HUDEP-2 (cell line): ENCODE measurements around the gene CUEDC1.

Experiments
- DNase-seq, 76 experiments: peaks; one replicate each; lab custom pipeline; 2025; ENCODE audit not compliant: unreplicated experiment in 76 of 76; lab: John Stamatoyannopoulos, UW

Gene CUEDC1

GRCh38 chr17:57868007-57868909 lies 87.0 kb downstream of the CUEDC1 start:
- DNase-seq: peak in 21 of 76 experiments; percentile 8 to 53 (median 21)

GRCh38 chr17:57867126-57867525 lies 88.1 kb downstream of the CUEDC1 start:
- no peak for DNase-seq

DNA sequence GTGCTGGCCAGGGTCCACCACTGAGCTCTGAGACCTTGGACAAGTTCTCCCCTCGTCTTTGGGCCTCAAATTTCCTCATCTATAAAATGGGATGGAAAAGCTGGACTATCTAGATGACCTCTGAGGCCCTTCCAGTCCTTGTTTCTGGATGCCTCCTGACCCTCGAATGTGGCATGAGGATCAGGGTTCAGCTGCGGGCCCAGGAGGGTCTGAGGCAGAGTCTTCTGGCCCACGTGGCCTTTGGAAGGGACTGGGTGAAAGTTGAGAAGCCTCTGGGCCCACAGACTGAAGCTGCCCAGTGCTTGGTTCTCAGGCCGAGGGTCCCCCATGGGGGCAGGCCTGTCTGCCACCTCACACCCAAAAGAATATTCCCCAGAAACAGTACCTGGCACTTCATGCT lies 88.5 kb downstream of the CUEDC1 start:
- DNase-seq: no peak

- no peak for DNase-seq
Measured at GRCh38 chr17:57866319-57866718, 88.9 kb downstream of the CUEDC1 start.

DNA sequence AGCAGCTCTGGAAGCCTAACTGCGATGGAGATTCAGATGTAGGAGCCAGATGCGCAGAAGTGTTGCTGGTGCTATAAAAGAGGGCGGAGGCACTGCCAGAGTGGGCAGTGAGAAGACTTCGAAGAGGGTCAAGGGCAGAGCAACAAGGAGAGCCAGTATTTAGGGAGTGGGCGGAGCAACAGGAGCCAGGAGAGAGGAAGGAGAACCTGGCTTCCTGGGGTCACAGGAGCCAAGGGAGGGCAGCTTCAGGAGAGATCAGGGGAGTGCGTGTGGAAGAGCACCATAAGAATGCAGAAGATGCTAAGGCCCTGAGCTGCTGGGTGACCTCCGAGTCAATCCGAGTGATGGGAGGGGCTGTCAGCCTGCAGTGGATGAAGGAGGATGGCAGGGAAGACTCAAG lies 90.9 kb downstream of the CUEDC1 start:
- no peak for DNase-seq

GRCh38 chr17:57862694-57863667 lies 92.2 kb downstream of the CUEDC1 start:
- no peak for DNase-seq

DNA sequence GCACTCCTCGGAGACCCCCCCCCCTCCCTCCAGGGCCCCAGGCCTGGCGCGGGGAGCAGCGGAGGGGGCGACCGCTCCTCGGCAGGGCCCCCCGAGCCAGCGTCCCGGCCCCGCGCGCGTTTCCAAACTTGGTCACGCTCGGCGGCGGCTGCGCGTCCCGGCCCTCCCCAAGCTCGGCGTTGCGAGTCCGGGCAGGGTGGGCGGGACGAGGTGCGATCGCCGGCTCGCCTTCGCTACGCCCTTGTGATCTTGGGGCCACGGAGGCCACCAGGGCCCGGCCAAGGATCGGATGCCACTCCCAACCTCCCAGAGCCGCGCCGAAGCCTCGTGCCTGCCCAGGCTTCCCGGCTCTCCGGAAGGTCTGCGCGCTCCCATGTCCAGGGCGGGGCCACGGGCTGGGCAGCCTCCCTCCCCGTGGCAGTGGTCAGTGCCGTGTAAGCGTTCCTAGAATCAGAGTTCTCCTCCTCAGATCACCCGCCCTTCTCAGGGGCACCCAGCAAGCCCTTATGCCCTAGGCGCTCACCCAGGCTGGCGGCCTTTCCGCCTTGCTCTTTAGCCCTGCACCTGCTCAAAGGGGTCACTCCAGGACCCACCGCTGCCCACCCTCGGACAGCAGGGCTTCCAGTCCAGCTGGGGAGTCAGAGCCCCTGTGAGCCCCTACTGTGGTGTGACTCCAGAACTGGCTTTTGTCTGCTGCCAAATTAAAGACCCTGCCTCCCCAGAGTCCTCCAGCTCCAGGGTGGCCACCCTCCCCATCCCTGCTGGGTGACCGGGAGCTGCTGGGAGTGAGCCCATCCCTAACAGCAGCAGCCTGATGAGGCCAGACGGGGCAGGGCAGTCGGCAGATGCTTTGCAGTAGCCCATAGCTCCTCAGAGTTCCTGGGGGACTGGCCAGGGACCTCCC lies 93.2 kb downstream of the CUEDC1 start:
- DNase-seq: peak in 1 of 76 experiments; percentile 10

- peak in 57 of 76 experiments; percentile 6 to 73 (median 47) for DNase-seq
Measured at GRCh38 chr17:57861000-57861789, 94.0 kb downstream of the CUEDC1 start.

- peak in 1 of 76 experiments; percentile 50 for DNase-seq
Measured at GRCh38 chr17:57860414-57860999, 94.7 kb downstream of the CUEDC1 start.

DNA sequence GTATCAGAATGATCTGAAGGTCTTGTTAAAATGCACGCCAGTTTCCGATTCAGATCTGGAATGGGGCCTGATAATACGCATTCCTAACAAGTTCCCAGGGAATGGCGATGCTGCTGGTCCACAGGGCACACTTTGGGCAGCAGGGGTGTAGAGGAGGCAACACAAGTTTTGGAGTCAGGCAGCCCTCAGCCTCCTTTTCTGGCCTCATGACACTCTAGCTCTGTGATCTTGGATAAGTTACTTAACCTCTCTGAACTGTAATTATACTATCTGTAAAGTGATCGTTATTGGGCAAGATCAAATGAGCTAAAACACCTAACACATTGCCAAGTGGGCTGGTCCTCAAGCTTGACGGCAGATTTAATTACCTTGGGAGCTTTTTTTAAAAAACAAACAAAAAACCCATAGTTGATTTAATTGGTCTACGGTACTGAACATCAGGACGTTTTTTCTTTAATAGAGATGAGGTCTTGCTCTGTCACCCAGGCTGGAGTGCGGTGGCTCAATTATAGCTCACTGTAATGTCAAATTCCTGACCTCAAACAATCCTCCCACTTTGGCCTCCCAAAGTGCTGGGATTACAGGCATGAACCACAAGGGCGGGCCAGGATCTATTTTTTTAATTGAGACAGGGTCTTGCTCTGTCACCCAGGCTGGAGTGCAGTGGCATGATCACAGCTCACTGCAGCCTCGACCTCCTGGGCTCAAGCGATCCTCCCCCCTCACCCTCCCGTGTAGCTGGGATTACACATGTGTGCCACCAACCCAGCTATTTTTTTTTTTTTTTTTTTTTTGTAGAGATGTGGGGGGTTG lies 95.4 kb downstream of the CUEDC1 start:
- DNase-seq: no peak

GRCh38 chr17:57858838-57859237 lies 96.4 kb downstream of the CUEDC1 start:
- no peak for DNase-seq

DNA sequence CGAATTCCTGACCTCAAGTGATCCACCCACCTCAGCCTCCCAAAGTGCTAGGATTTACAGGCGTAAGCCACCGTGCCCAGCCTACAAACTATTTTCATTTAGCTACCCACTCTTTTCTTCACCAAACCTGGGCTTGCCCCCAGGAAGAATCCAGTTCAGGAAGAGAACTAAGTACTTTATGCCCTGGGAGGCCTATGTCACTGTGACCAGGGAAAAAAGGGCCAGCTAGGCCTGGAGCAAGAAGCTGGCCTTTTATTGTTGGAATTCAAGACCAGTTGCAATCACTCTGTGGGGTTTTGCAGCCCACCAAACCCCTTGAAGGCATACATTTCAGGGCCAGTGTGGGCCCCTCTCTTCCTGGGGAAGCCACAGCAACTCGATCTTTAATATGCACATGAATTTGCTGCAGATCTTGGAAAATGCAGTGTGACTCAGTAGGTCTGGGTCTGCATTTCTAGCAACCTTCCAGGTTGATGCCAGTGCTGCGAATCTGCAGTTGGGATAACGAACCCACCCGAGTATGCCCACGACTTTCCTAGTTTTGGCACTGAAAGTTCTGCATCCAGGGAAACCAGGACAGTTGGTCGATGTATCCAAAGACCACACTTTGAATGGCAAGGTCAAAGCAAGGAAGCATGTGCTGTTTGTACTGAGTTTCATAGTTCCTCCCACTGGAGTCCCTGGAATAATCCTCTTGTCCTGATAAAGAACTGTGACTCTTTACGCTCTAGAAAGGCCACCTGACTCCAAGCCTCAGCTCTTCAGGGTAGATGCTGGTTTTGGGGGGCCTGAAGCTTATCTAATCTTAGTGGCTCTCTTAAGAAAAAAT lies 98.2 kb downstream of the CUEDC1 start:
- DNase-seq: no peak

DNA sequence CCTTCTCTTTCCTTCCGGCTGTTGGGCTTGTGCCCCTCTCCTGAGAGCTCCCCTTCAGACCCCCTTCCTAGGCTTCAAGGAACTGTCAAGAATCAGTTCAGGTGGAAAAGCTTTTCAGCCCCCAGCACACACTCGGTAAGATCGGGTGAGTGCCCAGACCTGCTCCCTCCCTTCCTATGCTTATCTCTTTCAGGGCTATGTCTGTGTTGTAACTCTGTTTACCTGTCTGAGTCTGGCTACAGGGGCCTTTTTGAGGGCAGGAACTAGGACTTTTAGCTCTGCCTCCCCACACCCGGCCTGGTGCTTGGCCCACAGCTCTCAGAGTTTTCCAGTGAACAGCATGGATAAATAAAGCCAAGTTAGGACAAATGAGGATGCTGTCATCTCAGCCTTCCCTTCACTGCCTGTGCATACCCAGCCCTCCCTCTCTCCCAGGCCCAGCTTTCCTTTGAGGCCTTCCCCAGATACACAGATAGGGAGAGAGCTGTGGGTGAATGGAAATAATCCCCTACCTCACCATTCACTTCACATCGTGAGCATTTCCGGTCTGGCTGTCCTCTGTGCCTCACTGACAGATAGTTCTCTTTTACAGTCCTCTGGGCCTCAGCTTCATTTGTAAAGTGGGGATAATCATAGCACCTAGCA lies 99.7 kb downstream of the CUEDC1 start:
- no peak for DNase-seq

DNA sequence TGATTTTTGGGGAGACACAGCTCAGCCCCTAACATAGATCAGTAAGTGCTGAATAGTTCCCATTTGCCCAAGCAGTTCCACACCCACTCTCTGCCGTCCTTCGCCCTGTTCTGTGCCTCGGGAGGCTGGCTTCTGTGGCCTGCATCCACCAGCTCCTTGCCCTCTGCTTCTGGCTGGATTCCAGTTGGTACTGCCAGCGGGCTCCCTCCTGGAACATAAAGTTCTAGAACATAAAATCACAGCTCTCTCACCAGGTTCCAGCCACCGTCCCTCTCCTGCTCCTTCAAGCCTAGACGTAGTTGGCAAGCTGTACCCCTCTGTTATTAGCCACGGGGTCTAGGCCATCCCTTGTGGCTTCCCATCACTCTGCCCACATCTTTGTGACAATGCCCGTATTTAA lies 101.5 kb downstream of the CUEDC1 start:
- peak in 1 of 76 experiments; percentile 7 for DNase-seq

DNA sequence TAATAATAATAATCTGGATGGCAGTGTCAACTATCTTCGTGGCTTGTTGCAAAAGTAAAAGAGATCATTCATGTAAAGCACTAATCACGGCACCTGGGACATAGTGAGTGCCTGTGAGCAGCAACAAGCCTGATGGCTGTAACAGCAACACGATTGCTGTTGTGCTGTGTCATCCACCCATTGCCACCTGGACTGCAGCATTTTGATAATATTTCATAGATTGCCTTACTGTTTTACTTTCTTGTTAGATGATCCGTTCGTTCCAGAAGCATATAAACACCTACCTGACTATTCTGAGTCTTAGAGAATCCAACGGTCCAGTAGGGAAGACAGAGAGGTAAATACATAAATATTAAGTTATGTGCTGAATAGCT lies 102.3 kb downstream of the CUEDC1 start:
- DNase-seq: no peak

DNA sequence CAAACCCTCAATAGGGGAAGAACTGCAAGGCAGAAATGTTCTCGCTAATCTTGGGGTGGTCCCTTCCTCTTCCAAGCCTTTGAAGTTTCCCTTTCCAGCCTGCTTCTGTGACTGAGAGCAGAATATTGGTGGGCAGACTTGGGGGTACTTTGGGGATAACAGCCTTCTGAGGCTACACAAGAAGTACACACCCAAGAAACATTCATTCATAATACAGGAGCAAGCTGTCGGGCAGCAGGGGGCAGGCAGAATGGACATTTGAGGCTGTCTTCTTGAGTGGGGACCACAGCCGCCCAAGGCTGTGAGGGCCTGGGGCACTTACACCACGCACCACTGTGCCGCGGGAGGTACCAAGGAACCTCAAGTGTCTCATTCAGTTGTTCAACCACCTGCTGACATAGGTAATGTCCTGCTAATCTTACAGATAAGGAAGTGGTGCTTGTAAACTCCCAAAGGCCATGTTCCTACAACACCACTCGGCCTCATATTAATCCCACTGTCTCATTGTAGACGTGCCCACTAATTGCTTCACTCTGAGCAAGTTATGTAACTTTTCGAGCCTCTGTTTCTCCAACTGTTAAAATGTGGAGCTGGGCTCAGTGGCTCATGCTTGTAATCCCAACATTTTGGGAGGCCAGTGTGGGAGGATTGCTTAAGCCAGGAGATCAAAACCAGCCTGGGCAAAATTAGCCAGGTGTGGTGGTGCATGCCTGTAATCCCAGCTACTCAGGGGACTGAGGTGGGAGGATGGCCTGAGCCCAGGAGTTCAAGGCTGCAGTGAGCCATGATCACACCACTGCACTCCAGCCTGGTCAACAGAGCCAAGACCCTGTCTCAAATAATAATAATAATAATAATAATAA lies 102.9 kb downstream of the CUEDC1 start:
- no peak for DNase-seq
